IPS-15b (cell line): Measurements from ENCODE around the gene FTO.

Experiments used
- H3K27me3 ChIP-seq: one replicate; pipeline ENCODE4 v1.6.1; 2013; ENCODE audit warnings: low read length; ENCODE audit not compliant: control insufficient read depth, insufficient read depth
- H3K36me3 ChIP-seq: one replicate; pipeline ENCODE4 v1.6.1; 2013; ENCODE audit warnings: low read length; ENCODE audit not compliant: control insufficient read depth, insufficient read depth
- H3K4me1 ChIP-seq: one replicate; pipeline ENCODE4 v1.6.1; 2013; ENCODE audit warnings: mild to moderate bottlenecking, low read length; ENCODE audit not compliant: control insufficient read depth, insufficient read depth
- H3K4me3 ChIP-seq: one replicate; pipeline ENCODE4 v1.5.1; 2013; ENCODE audit warnings: low read depth, low read length
- H3K9ac ChIP-seq: one replicate; pipeline ENCODE4 v1.6.1; 2013; ENCODE audit warnings: low read depth, mild to moderate bottlenecking, low read length
- H3K9me3 ChIP-seq: one replicate; pipeline ENCODE4 v1.6.1; 2013; ENCODE audit warnings: mild to moderate bottlenecking, low read length; ENCODE audit not compliant: control insufficient read depth, insufficient read depth

FTO gene

GRCh38 chr16:53712065-53712464 lies 8.1 kb downstream of the FTO start:
- no peak overlapping the region for H3K4me3 ChIP-seq
- H3K27me3 ChIP-seq, result no peaks in the 10 kb centered on the region
- H3K9me3 ChIP-seq, result no peaks in the 10 kb centered on the region
- H3K36me3 ChIP-seq, result no peaks in the 10 kb centered on the region
- H3K9ac ChIP-seq, result no peak overlapping the region
- H3K4me1 ChIP-seq, result no peaks in the 10 kb centered on the region

GRCh38 chr16:53713403-53714204 lies 9.6 kb downstream of the FTO start:
- Histone ChIP-seq H3K4me1 (no peaks in the 10 kb centered on the region), H3K9ac (no peak overlapping the region), H3K27me3 (no peaks in the 10 kb centered on the region)

GRCh38 chr16:53714205-53715022 lies 10.5 kb downstream of the FTO start:
- Histone ChIP-seq H3K9ac (no peak overlapping the region), H3K36me3 (no peaks in the 10 kb centered on the region), H3K4me3 (no peak overlapping the region), H3K27me3 (no peaks in the 10 kb centered on the region), H3K4me1 (no peaks in the 10 kb centered on the region), H3K9me3 (no peaks in the 10 kb centered on the region)

More at GRCh38 chr16:53713403-53714204, 9.6 kb downstream of the FTO start:
- Histone ChIP-seq H3K36me3 (no peaks in the 10 kb centered on the region), H3K9me3 (no peaks in the 10 kb centered on the region), H3K4me3 (no peak overlapping the region)

GRCh38 chr16:53715023-53715384 lies 11.0 kb downstream of the FTO start:
- no peaks in the 10 kb centered on the region for H3K36me3 ChIP-seq

GRCh38 chr16:53717577-53717976 lies 13.6 kb downstream of the FTO start:
- Histone ChIP-seq H3K4me3 (no peak overlapping the region), H3K36me3 (no peaks in the 10 kb centered on the region), H3K9ac (no peak overlapping the region), H3K9me3 (no peaks in the 10 kb centered on the region), H3K4me1 (no peaks in the 10 kb centered on the region), H3K27me3 (no peaks in the 10 kb centered on the region)

More at GRCh38 chr16:53715023-53715384, 11.0 kb downstream of the FTO start:
- H3K9me3 ChIP-seq, result no peaks in the 10 kb centered on the region
- no peaks in the 10 kb centered on the region for H3K27me3 ChIP-seq
- no peaks in the 10 kb centered on the region for H3K4me1 ChIP-seq
- no peak overlapping the region for H3K9ac ChIP-seq
- H3K4me3 ChIP-seq, result no peak overlapping the region

- Histone ChIP-seq H3K4me3 (no peak overlapping the region), H3K4me1 (no peaks in the 10 kb centered on the region), H3K36me3 (no peaks in the 10 kb centered on the region), H3K9ac (no peak overlapping the region), H3K27me3 (no peaks in the 10 kb centered on the region), H3K9me3 (no peaks in the 10 kb centered on the region)
These were observed 17.1 kb downstream of the FTO start for GRCh38 chr16:53721017-53721416.

GRCh38 chr16:53726625-53727024 lies 22.7 kb downstream of the FTO start:
- no peaks in the 10 kb centered on the region for H3K9me3 ChIP-seq
- H3K27me3 ChIP-seq, result no peaks in the 10 kb centered on the region
- H3K4me1 ChIP-seq, result no peaks in the 10 kb centered on the region
- no peaks in the 10 kb centered on the region for H3K36me3 ChIP-seq
- no peak overlapping the region for H3K4me3 ChIP-seq
- no peak overlapping the region for H3K9ac ChIP-seq

GRCh38 chr16:53730693-53731092 lies 26.7 kb downstream of the FTO start:
- Histone ChIP-seq H3K4me3 (no peak overlapping the region), H3K36me3 (no peaks in the 10 kb centered on the region), H3K9me3 (no peaks in the 10 kb centered on the region), H3K9ac (no peak overlapping the region), H3K27me3 (no peaks in the 10 kb centered on the region), H3K4me1 (no peaks in the 10 kb centered on the region)

GRCh38 chr16:53732296-53732929 lies 28.5 kb downstream of the FTO start:
- Histone ChIP-seq H3K9me3 (no peaks in the 10 kb centered on the region), H3K4me3 (no peak overlapping the region), H3K9ac (no peak overlapping the region), H3K4me1 (no peaks in the 10 kb centered on the region), H3K36me3 (no peaks in the 10 kb centered on the region), H3K27me3 (no peaks in the 10 kb centered on the region)

GRCh38 chr16:53734908-53735307 lies 31.0 kb downstream of the FTO start:
- H3K4me1 ChIP-seq, result no peaks in the 10 kb centered on the region

GRCh38 chr16:53736297-53736696 lies 32.3 kb downstream of the FTO start:
- Histone ChIP-seq H3K4me1 (no peaks in the 10 kb centered on the region), H3K27me3 (no peaks in the 10 kb centered on the region), H3K9me3 (no peaks in the 10 kb centered on the region), H3K36me3 (no peaks in the 10 kb centered on the region), H3K9ac (no peak overlapping the region), H3K4me3 (no peak overlapping the region)

More at GRCh38 chr16:53734908-53735307, 31.0 kb downstream of the FTO start:
- H3K9me3 ChIP-seq, result no peaks in the 10 kb centered on the region
- H3K36me3 ChIP-seq, result no peaks in the 10 kb centered on the region
- H3K27me3 ChIP-seq, result no peaks in the 10 kb centered on the region
- H3K4me3 ChIP-seq, result no peak overlapping the region
- H3K9ac ChIP-seq, result no peak overlapping the region
